H9 (cell line): ENCODE data around the gene PLLP. TPM values are rescaled to one million over a fixed set of nuclear protein-coding genes. Genes with fewer than 3 reads are reported as not detected.

Experiments
- DNase-seq: peaks from one replicate; pipeline ENCODE4 v3.0.0-alpha.2; 2017
- H2AFZ ChIP-seq: one replicate; pipeline ENCODE4 v1.6.1; 2013; ENCODE audit warnings: mild to moderate bottlenecking, low read length, control low read depth, moderate library complexity
- H2AK5ac ChIP-seq: 2 replicates; pipeline ENCODE4 v1.6.1; 2013; ENCODE audit warnings: low read length, control low read depth, mixed read lengths; ENCODE audit not compliant: insufficient read length
- H2BK120ac ChIP-seq: one replicate; pipeline ENCODE4 v1.6.1; 2013; ENCODE audit warnings: low read depth, mild to moderate bottlenecking, low read length, control low read depth, inconsistent platforms; ENCODE audit not compliant: poor library complexity, severe bottlenecking
- H2BK12ac ChIP-seq: 2 replicates; pipeline ENCODE4 v1.6.1; 2013; ENCODE audit warnings: low read length, control low read depth, mixed read lengths, low read depth; ENCODE audit not compliant: insufficient read length
- H2BK15ac ChIP-seq: 2 replicates; pipeline ENCODE4 v1.6.1; 2013; ENCODE audit warnings: low read depth, low read length, control low read depth
- H2BK20ac ChIP-seq: one replicate; pipeline ENCODE4 v1.6.1; 2013; ENCODE audit warnings: low read depth, mild to moderate bottlenecking, low read length, control low read depth, inconsistent platforms; ENCODE audit not compliant: poor library complexity, severe bottlenecking
- H2BK5ac ChIP-seq: 2 replicates; pipeline ENCODE4 v1.6.1; 2013; ENCODE audit warnings: low read length, control low read depth, mixed read lengths; ENCODE audit not compliant: insufficient read length
- H3K14ac ChIP-seq: 2 replicates; pipeline ENCODE4 v1.6.1; 2013; ENCODE audit warnings: low read length, control low read depth; ENCODE audit not compliant: insufficient read depth
- H3K18ac ChIP-seq: 2 replicates; pipeline ENCODE4 v1.6.1; 2013; ENCODE audit warnings: low read depth, mild to moderate bottlenecking, mixed read lengths, low read length, control low read depth; ENCODE audit not compliant: insufficient read length
- H3K23ac ChIP-seq: 2 replicates; pipeline ENCODE4 v1.6.1; 2013; ENCODE audit warnings: low read length, control low read depth, mixed read lengths, low read depth; ENCODE audit not compliant: insufficient read length
- H3K23me2 ChIP-seq: 2 replicates; pipeline ENCODE4 v1.6.1; 2013; ENCODE audit warnings: low read depth, mild to moderate bottlenecking, mixed read lengths, low read length, control low read depth; ENCODE audit not compliant: insufficient read length, poor library complexity, severe bottlenecking
- H3K27ac ChIP-seq: 2 replicates; pipeline ENCODE4 v1.5.1; 2013; ENCODE audit warnings: low read length, control low read depth, mixed read lengths, low read depth; ENCODE audit not compliant: insufficient read length
- H3K27me3 ChIP-seq: 2 replicates; pipeline ENCODE4 v1.6.1; 2013; ENCODE audit warnings: low read length, control low read depth, inconsistent platforms; ENCODE audit not compliant: insufficient read depth
- H3K4ac ChIP-seq: 2 replicates; pipeline ENCODE4 v1.6.1; 2013; ENCODE audit warnings: low read depth, mild to moderate bottlenecking, control low read depth, inconsistent platforms, low read length, moderate library complexity
- H3K4me1 ChIP-seq: 2 replicates; pipeline ENCODE4 v1.6.1; 2013; ENCODE audit warnings: low read length, control low read depth, inconsistent platforms; ENCODE audit not compliant: insufficient read depth
- H3K4me2 ChIP-seq: 2 replicates; pipeline ENCODE4 v1.6.1; 2013; ENCODE audit warnings: low read length, control low read depth, mixed read lengths; ENCODE audit not compliant: insufficient read length, insufficient read depth
- H3K56ac ChIP-seq: 2 replicates; pipeline ENCODE4 v1.6.1; 2013; ENCODE audit warnings: low read depth, mild to moderate bottlenecking, mixed read lengths, low read length, control low read depth; ENCODE audit not compliant: insufficient read length
- H3K79me1 ChIP-seq: 2 replicates; pipeline ENCODE4 v1.6.1; 2013; ENCODE audit warnings: low read depth, mild to moderate bottlenecking, moderate library complexity, low read length, control low read depth, inconsistent platforms; ENCODE audit not compliant: insufficient read depth, poor library complexity, severe bottlenecking
- H3K79me2 ChIP-seq: 2 replicates; pipeline ENCODE4 v1.6.1; 2013; ENCODE audit warnings: low read length, control low read depth, inconsistent platforms; ENCODE audit not compliant: insufficient read depth
- H3K9ac ChIP-seq: 2 replicates; pipeline ENCODE4 v1.6.1; 2013; ENCODE audit warnings: low read length, control low read depth, mixed read lengths; ENCODE audit not compliant: insufficient read length; ENCODE audit errors: extremely low read depth
- H3K9me3 ChIP-seq: one replicate; pipeline ENCODE4 v1.6.1; 2013; ENCODE audit warnings: low read depth, low read length, inconsistent platforms; ENCODE audit not compliant: control insufficient read depth
- H3T11ph ChIP-seq: one replicate; pipeline ENCODE4 v1.6.1; 2013; ENCODE audit warnings: mild to moderate bottlenecking, low read length, control low read depth, inconsistent platforms
- H4K20me1 ChIP-seq: one replicate; pipeline ENCODE4 v1.6.1; 2013; ENCODE audit not compliant: control insufficient read depth, insufficient read length, insufficient read depth
- H4K5ac ChIP-seq: 2 replicates; pipeline ENCODE4 v1.6.1; 2013; ENCODE audit warnings: low read depth, mild to moderate bottlenecking, mixed read lengths, low read length, control low read depth; ENCODE audit not compliant: insufficient read length
- H4K8ac ChIP-seq: replicated peaks from 2 replicates; pipeline ENCODE4 v1.6.1; 2013; ENCODE audit warnings: low read length, control low read depth, mixed read lengths, low read depth; ENCODE audit not compliant: insufficient read length
- H4K91ac ChIP-seq: 2 replicates; pipeline ENCODE4 v1.6.1; 2013; ENCODE audit warnings: low read depth, mild to moderate bottlenecking, moderate library complexity, mixed read lengths, low read length, control low read depth; ENCODE audit not compliant: insufficient read length
- H3K27ac Mint-ChIP-seq, 3 experiments: 2 replicates in 2 of 3; 3 replicates in 1 of 3; pipeline ENCODE4 v1.8.0; 2020 to 2021; ENCODE audit warnings: mixed read lengths in 3 of 3, mild to moderate bottlenecking in 1 of 3, moderate library complexity in 1 of 3
- H3K27me3 Mint-ChIP-seq: 2 replicates; pipeline ENCODE4 v1.8.0; 2021; ENCODE audit warnings: low read depth, mild to moderate bottlenecking, moderate library complexity, mixed read lengths
- H3K36me3 Mint-ChIP-seq, 3 experiments: 2 replicates in 2 of 3; 3 replicates in 1 of 3; pipeline ENCODE4 v1.8.0; 2020 to 2021; ENCODE audit warnings: low read depth in 3 of 3, mixed read lengths in 3 of 3; ENCODE audit not compliant: insufficient read depth in 1 of 3
- H3K4me1 Mint-ChIP-seq, 2 experiments: 2 replicates each; pipeline ENCODE4 v1.8.0; 2020; ENCODE audit warnings: mixed read lengths in 2 of 2
- H3K4me3 Mint-ChIP-seq, 2 experiments: 2 replicates in 1 of 2; 3 replicates in 1 of 2; pipeline ENCODE4 v1.8.0; 2020 to 2021; ENCODE audit warnings: mild to moderate bottlenecking in 2 of 2, mixed read lengths in 2 of 2, moderate library complexity in 1 of 2
- H3K9me3 Mint-ChIP-seq, 2 experiments: 2 replicates in 1 of 2; 3 replicates in 1 of 2; pipeline ENCODE4 v1.8.0; 2020; ENCODE audit warnings: mild to moderate bottlenecking in 2 of 2, mixed read lengths in 2 of 2, moderate library complexity in 1 of 2
- CTCF ChIP-seq: fragments of 200-600 bp; sonication (generic); conservative IDR thresholded peaks from 3 replicates; pipeline ENCODE4 v1.8.0; 2021; ENCODE audit warnings: antibody characterized with exemption, mild to moderate bottlenecking
- WGBS: extraction: QIAGEN DNeasy Blood & Tissue Kit; methylation state at CpG from one replicate; pipeline ENCODE4 v1.1.7; 2013; ENCODE audit warnings: missing lambda C conversion rate, low lambda C conversion rate, mixed read lengths; ENCODE audit not compliant: insufficient read length; ENCODE audit errors: extremely low coverage; 5-methylcytosine and 5-hydroxymethylcytosine counted together
- total RNA-seq: library from RNA; stranded (reverse); gene quantifications from 2 replicates; pipeline ENCODE4 v1.2.1, GENCODE V29; 2021

PLLP gene
- total RNA-seq, 1 experiment from 2014 or later: 1.8 TPM

GRCh38 chr16:57235128-57236021 lies 49.1 kb downstream of the PLLP start:
- no peak overlapping the region for H3K4me2 ChIP-seq
- H2AFZ ChIP-seq: no peak overlapping the region
- H2BK5ac ChIP-seq: no peak overlapping the region
- no peak overlapping the region for H2BK15ac ChIP-seq
- H4K91ac ChIP-seq: no peak overlapping the region
- H3K27ac ChIP-seq: no peak overlapping the region
- no peaks in the 10 kb centered on the region for H3K9me3 ChIP-seq
- no peak overlapping the region for H3K23ac ChIP-seq
- H3K9me3 Mint-ChIP-seq: no peaks in the 10 kb centered on the region
- DNase-seq: no peak
- H2AK5ac ChIP-seq: no peak overlapping the region
- no peak overlapping the region for H2BK12ac ChIP-seq
- H3K27me3 Mint-ChIP-seq: no peaks in the 10 kb centered on the region
- H3K27ac Mint-ChIP-seq: no peak overlapping the region; a peak in 1 of 7 replicates
- peaks cover 18 to 62% (median 51%) of the 10 kb centered on the region in 3 experiments for H3K36me3 Mint-ChIP-seq
- H3K4ac ChIP-seq: no peak overlapping the region
- H3K27me3 ChIP-seq: no peaks in the 10 kb centered on the region
- WGBS: no CpG with 5 or more reads among the region's 8 CpGs
- no peak overlapping the region for H2BK120ac ChIP-seq
- H3K4me3 Mint-ChIP-seq: no peak overlapping the region
- no peak overlapping the region for H4K8ac ChIP-seq
- H3T11ph ChIP-seq: no peak overlapping the region
- H3K4me1 ChIP-seq: no peaks in the 10 kb centered on the region
- H3K79me1 ChIP-seq: no peaks in the 10 kb centered on the region
- TF ChIP-seq CTCF: no peak
- H3K14ac ChIP-seq: no peak overlapping the region
- H2BK20ac ChIP-seq: no peak overlapping the region
- no peaks in the 10 kb centered on the region for H4K20me1 ChIP-seq
- no peaks in the 10 kb centered on the region for H3K23me2 ChIP-seq
- no peaks in the 10 kb centered on the region for H3K79me2 ChIP-seq
- H3K56ac ChIP-seq: no peak overlapping the region
- H3K9ac ChIP-seq: no peak overlapping the region
- H3K18ac ChIP-seq: no peak overlapping the region
- no peaks in the 10 kb centered on the region for H3K4me1 Mint-ChIP-seq
- H4K5ac ChIP-seq: no peak overlapping the region
